Fibroblast of the aortic adventitia (primary cell): Measurements from ENCODE around the gene ADD3. TPM values are rescaled to one million over a fixed set of nuclear protein-coding genes. Genes with fewer than 3 reads are reported as not detected.
A peak's percentile ranks its signal among the peaks of the same experiment; 100 is the strongest.

ENCODE experiments used
- DNase-seq: peaks from one replicate; pipeline ENCODE4 v3.0.0-alpha.2; 2010; ENCODE audit warnings: low read depth
- H3K4me3 ChIP-seq: 2 replicates; pipeline ENCODE4 v1.5.1; 2011; ENCODE audit warnings: low read depth, mild to moderate bottlenecking, control low read depth, low read length, moderate library complexity
- total RNA-seq: library from RNA; depleted of rRNA; stranded (reverse); fragments of >200 nt; gene quantifications from 2 replicates; pipeline ENCODE4 v1.2.3, GENCODE V29; 2012; ENCODE audit warnings: low replicate concordance
- TF ChIP-seq, protein P1 (sequence below): IDR thresholded peaks from 2 replicates; pipeline ENCODE4 v1.5.1; 2011; ENCODE audit warnings: mild to moderate bottlenecking, low read length, control low read depth, inconsistent platforms; ENCODE audit not compliant: insufficient read depth

Gene ADD3, protein sequence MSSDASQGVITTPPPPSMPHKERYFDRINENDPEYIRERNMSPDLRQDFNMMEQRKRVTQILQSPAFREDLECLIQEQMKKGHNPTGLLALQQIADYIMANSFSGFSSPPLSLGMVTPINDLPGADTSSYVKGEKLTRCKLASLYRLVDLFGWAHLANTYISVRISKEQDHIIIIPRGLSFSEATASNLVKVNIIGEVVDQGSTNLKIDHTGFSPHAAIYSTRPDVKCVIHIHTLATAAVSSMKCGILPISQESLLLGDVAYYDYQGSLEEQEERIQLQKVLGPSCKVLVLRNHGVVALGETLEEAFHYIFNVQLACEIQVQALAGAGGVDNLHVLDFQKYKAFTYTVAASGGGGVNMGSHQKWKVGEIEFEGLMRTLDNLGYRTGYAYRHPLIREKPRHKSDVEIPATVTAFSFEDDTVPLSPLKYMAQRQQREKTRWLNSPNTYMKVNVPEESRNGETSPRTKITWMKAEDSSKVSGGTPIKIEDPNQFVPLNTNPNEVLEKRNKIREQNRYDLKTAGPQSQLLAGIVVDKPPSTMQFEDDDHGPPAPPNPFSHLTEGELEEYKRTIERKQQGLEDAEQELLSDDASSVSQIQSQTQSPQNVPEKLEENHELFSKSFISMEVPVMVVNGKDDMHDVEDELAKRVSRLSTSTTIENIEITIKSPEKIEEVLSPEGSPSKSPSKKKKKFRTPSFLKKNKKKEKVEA
- 127 and 524 TPM in 2 replicates for total RNA-seq

DNA sequence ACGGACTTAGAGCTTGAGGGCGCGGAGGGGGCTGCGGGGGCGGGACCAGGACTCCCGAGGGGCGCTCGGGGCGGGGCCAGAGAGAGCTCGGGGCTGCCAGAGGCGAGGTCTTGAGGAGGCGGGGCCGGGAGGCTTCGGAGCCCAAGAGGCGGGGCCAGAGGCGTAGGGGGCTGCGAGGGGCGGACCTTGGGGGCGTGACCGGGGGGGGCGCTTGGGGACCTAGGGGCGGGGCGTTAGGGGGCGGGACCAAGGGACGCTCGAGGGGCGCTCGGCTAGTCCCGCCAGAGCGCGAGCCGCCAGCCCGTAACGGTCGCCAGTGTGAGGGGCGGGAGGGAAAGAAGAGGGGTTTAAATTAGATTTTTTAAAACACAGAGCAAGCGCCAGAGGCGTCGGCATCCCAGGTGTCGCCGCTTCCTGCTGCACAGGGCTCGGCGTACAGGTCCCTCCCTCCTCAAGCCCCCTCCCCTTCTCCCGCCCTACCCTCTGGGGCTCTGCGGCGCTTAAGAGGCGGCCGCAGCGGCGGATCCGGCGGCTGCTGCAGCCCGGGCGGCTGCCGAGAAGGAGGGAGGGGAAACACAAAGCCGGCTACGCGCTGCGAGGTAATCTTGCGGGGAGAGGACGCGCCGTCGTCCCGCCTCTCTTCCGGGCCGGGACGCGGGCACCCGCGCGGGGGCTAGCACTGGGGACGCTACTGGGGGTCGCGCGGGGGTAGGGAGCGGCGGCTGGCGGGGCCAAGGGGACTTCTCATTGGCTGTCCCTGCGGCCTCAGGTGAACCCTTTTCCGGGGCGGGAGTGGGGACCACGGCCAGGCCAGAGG lies at the start of gene ADD3:
Gene ADD3, plus strand, starts transcription at position 284 of the 817 bp plus-strand sequence. CDS start 92,670 bp downstream, outside the sequence.
- TF ChIP-seq, protein P1, sequence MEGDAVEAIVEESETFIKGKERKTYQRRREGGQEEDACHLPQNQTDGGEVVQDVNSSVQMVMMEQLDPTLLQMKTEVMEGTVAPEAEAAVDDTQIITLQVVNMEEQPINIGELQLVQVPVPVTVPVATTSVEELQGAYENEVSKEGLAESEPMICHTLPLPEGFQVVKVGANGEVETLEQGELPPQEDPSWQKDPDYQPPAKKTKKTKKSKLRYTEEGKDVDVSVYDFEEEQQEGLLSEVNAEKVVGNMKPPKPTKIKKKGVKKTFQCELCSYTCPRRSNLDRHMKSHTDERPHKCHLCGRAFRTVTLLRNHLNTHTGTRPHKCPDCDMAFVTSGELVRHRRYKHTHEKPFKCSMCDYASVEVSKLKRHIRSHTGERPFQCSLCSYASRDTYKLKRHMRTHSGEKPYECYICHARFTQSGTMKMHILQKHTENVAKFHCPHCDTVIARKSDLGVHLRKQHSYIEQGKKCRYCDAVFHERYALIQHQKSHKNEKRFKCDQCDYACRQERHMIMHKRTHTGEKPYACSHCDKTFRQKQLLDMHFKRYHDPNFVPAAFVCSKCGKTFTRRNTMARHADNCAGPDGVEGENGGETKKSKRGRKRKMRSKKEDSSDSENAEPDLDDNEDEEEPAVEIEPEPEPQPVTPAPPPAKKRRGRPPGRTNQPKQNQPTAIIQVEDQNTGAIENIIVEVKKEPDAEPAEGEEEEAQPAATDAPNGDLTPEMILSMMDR, result no peak
- peak within 1 kb of the TSS; percentile 93 for H3K4me3 ChIP-seq
- peak; percentile 93 for DNase-seq

DNA sequence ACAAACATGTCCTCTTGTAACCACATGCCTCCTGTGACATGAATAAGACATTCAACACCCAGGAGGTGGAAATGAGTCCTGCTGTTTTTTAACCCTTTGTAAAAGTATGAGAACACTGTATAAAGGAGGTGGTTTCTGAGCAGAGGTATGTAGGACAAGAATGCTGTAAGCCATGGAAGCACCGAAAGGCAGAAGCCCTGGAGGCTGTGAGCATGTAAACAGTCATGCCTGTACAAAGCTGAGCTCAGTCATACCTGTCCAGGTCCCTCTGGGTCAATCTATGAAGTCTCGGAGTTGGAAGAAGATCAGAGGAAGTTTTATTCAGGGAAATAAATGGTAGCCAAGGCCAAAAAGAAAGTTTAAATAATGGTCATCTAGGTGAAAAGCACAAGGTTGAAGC lies 49.7 kb upstream of the ADD3 start:
- TF ChIP-seq, protein P1, result no peak
- H3K4me3 ChIP-seq, result no peak overlapping the region
- DNase-seq, result no peak

DNA sequence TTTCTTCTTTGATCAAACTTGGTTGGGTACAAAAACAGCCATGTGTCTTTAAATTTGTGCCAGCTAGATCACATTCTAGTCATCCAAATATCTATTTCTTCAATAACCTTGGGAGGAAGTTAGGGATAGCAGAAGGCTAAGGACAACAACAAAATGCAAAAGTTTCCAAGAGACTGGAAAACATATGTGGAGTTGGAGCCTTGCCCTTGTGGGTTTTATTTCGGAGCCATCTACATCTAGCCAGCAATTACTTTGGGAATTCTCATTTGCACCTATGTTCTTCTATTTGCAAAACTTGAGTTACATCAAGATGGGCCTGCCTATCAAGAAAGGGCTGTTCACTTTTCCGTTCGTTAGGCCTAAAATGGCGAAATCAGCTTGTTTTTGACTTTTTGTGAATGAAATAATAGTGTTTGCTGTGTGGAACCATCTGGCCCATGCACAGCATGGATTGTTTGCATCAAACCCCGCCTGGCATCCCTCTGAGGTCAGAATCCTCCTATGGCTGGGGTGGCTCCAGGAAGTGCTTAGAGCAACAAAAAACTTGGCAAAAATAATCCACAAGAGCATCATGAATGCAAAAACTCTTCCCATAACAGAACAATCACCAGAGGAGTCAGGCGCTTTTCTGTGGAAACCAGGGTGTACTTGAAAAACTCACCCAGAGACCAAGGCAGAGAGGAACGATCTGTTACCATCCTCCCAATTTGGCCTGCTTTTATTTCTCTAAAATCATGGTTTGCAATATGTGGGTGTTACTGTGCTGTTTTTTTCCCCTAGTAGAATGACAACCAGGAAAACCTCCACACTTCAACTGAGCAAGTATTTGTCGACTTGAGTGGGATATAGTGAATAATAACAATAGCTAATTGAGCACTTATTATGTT lies 48.3 kb upstream of the ADD3 start:
- TF ChIP-seq, protein P1, result no peak
- no peak for DNase-seq
- no peak overlapping the region for H3K4me3 ChIP-seq

DNA sequence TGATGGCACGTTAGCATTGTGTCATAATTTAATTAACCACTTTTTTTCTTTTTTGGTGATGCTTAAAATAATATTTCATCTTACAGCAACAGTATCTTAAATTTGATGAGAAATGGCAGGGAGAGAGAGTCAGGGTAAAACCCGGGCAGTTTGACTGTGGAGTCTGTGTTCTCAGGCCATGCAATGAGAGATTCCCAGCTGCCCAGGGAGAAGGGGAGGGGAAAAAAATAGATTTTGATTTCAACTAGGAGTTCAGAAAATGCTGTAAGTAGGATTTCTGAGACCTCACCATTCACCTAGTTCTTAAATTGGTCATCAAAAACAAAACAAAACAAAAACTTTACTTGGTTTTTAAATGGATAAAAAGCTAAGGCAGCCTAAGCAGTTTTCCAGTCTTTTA lies 47.1 kb upstream of the ADD3 start:
- no peak overlapping the region for H3K4me3 ChIP-seq
- DNase-seq, result no peak
- TF ChIP-seq, protein P1, result no peak

DNA sequence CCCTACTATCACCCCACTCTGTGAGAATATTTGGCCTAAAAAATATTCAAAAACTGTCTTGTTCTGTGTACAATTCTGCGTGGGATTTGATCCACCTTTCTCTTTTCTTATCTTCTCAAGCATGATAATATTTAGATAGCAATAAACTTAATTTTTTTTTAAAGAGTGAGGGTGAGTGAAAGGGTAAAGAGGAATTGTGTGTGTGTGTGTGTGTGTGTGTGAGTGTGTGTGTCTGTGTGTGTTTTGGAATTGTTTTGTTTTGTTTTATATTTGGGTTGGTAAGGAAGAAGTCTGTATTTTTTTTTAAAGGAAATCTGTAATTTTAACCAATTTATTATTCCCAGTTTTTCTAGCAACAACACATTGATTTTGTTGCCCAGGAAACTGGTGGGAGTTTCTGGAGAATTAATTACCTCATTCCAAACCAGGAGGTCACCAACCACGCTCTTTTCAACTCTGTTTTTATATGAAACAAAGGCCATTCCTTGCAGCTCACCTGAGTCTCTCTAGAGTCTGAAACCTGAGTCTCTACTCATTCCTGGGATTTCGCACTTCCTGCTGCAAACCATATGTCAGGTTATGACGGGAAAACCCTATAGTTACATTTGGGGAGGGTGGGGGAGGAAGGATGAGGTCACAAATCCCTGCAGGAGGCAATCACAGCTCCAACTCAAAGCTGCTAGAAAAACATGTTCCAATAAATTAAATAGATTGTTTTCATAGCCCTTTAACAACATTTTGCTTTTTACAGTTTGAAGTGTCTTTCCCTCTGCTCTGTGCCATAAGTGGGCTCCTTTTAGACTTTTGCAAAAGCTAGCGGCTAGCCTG lies 46.4 kb upstream of the ADD3 start:
- TF ChIP-seq, protein P1, result no peak
- DNase-seq, result peak; percentile 32
- H3K4me3 ChIP-seq, result no peak overlapping the region
